IMR-90 (cell line): ENCODE data around the gene PGA4. TPM values are rescaled to one million over a fixed set of nuclear protein-coding genes. Genes with fewer than 3 reads are reported as not detected.

Source experiments
- ATAC-seq: fragments of 200-7000 bp; cut with Tn5 transposase; 2 replicates; pipeline ENCODE4 v1.9.1; 2020; ENCODE audit warnings: low read depth, mild to moderate bottlenecking, moderate library complexity
- BruUV-seq: library from RNA; stranded (reverse); fragments of 400-500 nt; replicated peaks from 2 replicates; lab custom pipeline; 2021; lab: Mats Ljungman, UMichigan
- CTCF ChIA-PET: fragments of 300-600 bp; formaldehyde crosslinking; extraction: SDS; loops from one replicate; lab custom pipeline; 2021; ENCODE audit warnings: antibody characterized with exemption; lab: Yijun Ruan, JAX
- POLR2A ChIA-PET: fragments of 300-600 bp; sonication (Branson Sonifier 250); formaldehyde crosslinking; loops from one replicate; lab custom pipeline; 2022; ENCODE audit warnings: antibody characterized with exemption; ENCODE audit not compliant: unreplicated experiment; lab: Charles Lee
- DNase-seq: peaks from one replicate; pipeline ENCODE4 v3.0.0; 2013
- H2AFZ ChIP-seq: replicated peaks from 2 replicates; pipeline ENCODE3; 2013; ENCODE audit warnings: low read length, mild to moderate bottlenecking; ENCODE audit not compliant: poor library complexity
- H2AK5ac ChIP-seq: 2 replicates; pipeline ENCODE4 v1.6.1; 2013; ENCODE audit warnings: low read depth, low read length, inconsistent platforms
- H2AK9ac ChIP-seq: replicated peaks from 2 replicates; pipeline ENCODE3; 2013; ENCODE audit warnings: mild to moderate bottlenecking, low read depth, low read length, moderate library complexity; ENCODE audit not compliant: poor library complexity
- H2BK120ac ChIP-seq: 2 replicates; pipeline ENCODE4 v1.6.1; 2013; ENCODE audit warnings: low read depth, low read length, inconsistent platforms
- H2BK15ac ChIP-seq: 3 replicates; pipeline ENCODE4 v1.6.1; 2013; ENCODE audit warnings: low read depth, low read length, inconsistent platforms
- H2BK20ac ChIP-seq: 2 replicates; pipeline ENCODE4 v1.6.1; 2013; ENCODE audit warnings: low read depth, mild to moderate bottlenecking, inconsistent platforms, low read length, moderate library complexity
- H2BK5ac ChIP-seq: 2 replicates; pipeline ENCODE4 v1.6.1; 2013; ENCODE audit warnings: mild to moderate bottlenecking, low read depth, low read length, inconsistent platforms; ENCODE audit not compliant: poor library complexity, severe bottlenecking
- H3K14ac ChIP-seq: replicated peaks from 2 replicates; pipeline ENCODE4 v1.6.1; 2013; ENCODE audit warnings: low read depth, low read length, inconsistent platforms
- H3K18ac ChIP-seq: 2 replicates; pipeline ENCODE4 v1.6.1; 2013; ENCODE audit warnings: low read depth, low read length, control low read depth
- H3K23ac ChIP-seq: 2 replicates; pipeline ENCODE4 v1.6.1; 2013; ENCODE audit warnings: low read depth, low read length, inconsistent platforms
- H3K27ac ChIP-seq: 2 replicates; pipeline ENCODE4 v1.5.1; 2013; ENCODE audit warnings: mild to moderate bottlenecking, control low read depth, low read length; ENCODE audit not compliant: insufficient read depth
- H3K27me3 ChIP-seq: 2 replicates; pipeline ENCODE4 v1.6.1; 2013; ENCODE audit warnings: low read length; ENCODE audit not compliant: control insufficient read depth, insufficient read depth
- H3K36me3 ChIP-seq: 2 replicates; pipeline ENCODE4 v1.6.1; 2013; ENCODE audit warnings: low read length, mixed read lengths; ENCODE audit not compliant: control insufficient read depth, insufficient read depth
- H3K4ac ChIP-seq: 2 replicates; pipeline ENCODE4 v1.6.1; 2013; ENCODE audit warnings: low read depth, low read length, inconsistent platforms
- H3K4me1 ChIP-seq: 2 replicates; pipeline ENCODE4 v1.6.1; 2013; ENCODE audit warnings: low read length, mixed read lengths; ENCODE audit not compliant: control insufficient read depth, insufficient read depth
- H3K4me2 ChIP-seq: 2 replicates; pipeline ENCODE4 v1.6.1; 2013; ENCODE audit warnings: low read depth, mild to moderate bottlenecking, control low read depth, low read length, moderate library complexity
- H3K4me3 ChIP-seq: 2 replicates; pipeline ENCODE4 v1.5.1; 2013; ENCODE audit warnings: low read depth, mild to moderate bottlenecking, control low read depth, low read length, moderate library complexity; ENCODE audit not compliant: insufficient read depth
- H3K56ac ChIP-seq: 2 replicates; pipeline ENCODE4 v1.6.1; 2013; ENCODE audit warnings: low read length, inconsistent platforms; ENCODE audit not compliant: insufficient read depth; ENCODE audit errors: extremely low read depth
- H3K79me1 ChIP-seq, 2 experiments: 2 replicates each; pipeline ENCODE4 v1.6.1; 2013; ENCODE audit warnings: low read length in 2 of 2, inconsistent platforms in 1 of 2, low read depth in 1 of 2
- H3K9ac ChIP-seq: 2 replicates; pipeline ENCODE4 v1.6.1; 2013; ENCODE audit warnings: low read depth, low read length, control low read depth
- H3K9me1 ChIP-seq: 2 replicates; pipeline ENCODE4 v1.6.1; 2013; ENCODE audit warnings: low read length, inconsistent platforms; ENCODE audit not compliant: insufficient read depth
- H3K9me3 ChIP-seq: 2 replicates; pipeline ENCODE4 v1.6.1; 2013; ENCODE audit warnings: low read length; ENCODE audit not compliant: control insufficient read depth, insufficient read depth
- H4K20me1 ChIP-seq: 2 replicates; pipeline ENCODE4 v1.6.1; 2013; ENCODE audit warnings: low read length, inconsistent platforms; ENCODE audit not compliant: insufficient read depth
- H4K5ac ChIP-seq: 2 replicates; pipeline ENCODE4 v1.6.1; 2013; ENCODE audit warnings: mild to moderate bottlenecking, low read depth, low read length, control low read depth
- H4K8ac ChIP-seq, 2 experiments: 2 replicates each; pipeline ENCODE4 v1.6.1; 2013; ENCODE audit warnings: low read depth in 2 of 2, low read length in 2 of 2, control low read depth in 1 of 2, inconsistent platforms in 1 of 2
- H4K91ac ChIP-seq: 2 replicates; pipeline ENCODE4 v1.6.1; 2013; ENCODE audit warnings: low read depth, low read length, inconsistent platforms; ENCODE audit not compliant: insufficient read depth
- CEBPB ChIP-seq: IDR thresholded peaks from 2 replicates; pipeline ENCODE4 v1.6.1; 2012; ENCODE audit warnings: low read depth, low read length, improper control_type of control experiment
- CTCF ChIP-seq: conservative IDR thresholded peaks from 2 replicates; pipeline ENCODE4 v1.5.1; 2012; ENCODE audit warnings: mild to moderate bottlenecking, low read depth, low read length, improper control_type of control experiment
- FOS ChIP-seq: fragments of 150-350 bp; IDR thresholded peaks from 2 replicates; pipeline ENCODE4 v1.6.1; 2016; ENCODE audit warnings: low read depth, low read length
- MAZ ChIP-seq: IDR thresholded peaks from 2 replicates; pipeline ENCODE4 v1.6.1; 2012; ENCODE audit warnings: low read depth, mild to moderate bottlenecking, low read length, improper control_type of control experiment, moderate library complexity, borderline replicate concordance
- RFX5 ChIP-seq: IDR thresholded peaks from 2 replicates; pipeline ENCODE4 v1.8.0; 2012; ENCODE audit warnings: low read depth, mild to moderate bottlenecking, low read length, moderate library complexity
- USF2 ChIP-seq: fragments of 150-350 bp; IDR thresholded peaks from 2 replicates; pipeline ENCODE4 v1.6.1; 2017; ENCODE audit warnings: mild to moderate bottlenecking, antibody characterized with exemption, low read length, low read depth
- WGBS, 2 experiments: methylation state at CpG; one replicate each; pipeline versions ENCODE4 v1.1.5 to v1.1.7; 2013; ENCODE audit warnings: missing lambda C conversion rate in 2 of 2; ENCODE audit not compliant: insufficient read length in 1 of 2; ENCODE audit errors: extremely low coverage in 2 of 2; 5-methylcytosine and 5-hydroxymethylcytosine counted together
- dilution Hi-C: fragments of 300-500 bp; cut with HindIII; formaldehyde crosslinking; loops from one replicate; pipeline ENCODE4 v1.14.3; 2018; ENCODE audit warnings: low sequenced_read_pairs; ENCODE audit not compliant: unreplicated experiment
- in situ Hi-C: fragments of 300-500 bp; cut with MboI; formaldehyde crosslinking; loops from 3 replicates; pipeline ENCODE4 v1.14.3; 2019; ENCODE audit warnings: low sequenced_read_pairs, inconsistent platforms, mixed read lengths
- intact Hi-C: fragments of 100-400 bp; cut with micrococcal nuclease; formaldehyde crosslinking; loops from 2 replicates; pipeline ENCODE4 v1.10.0; 2022
- polyA plus RNA-seq, 3 experiments: library from polyadenylated mRNA; depleted of rRNA; stranded (reverse); fragments of >200 nt; gene quantifications; 2 replicates each; pipeline ENCODE4 v1.2.3, GENCODE V29; 2012; ENCODE audit warnings: low replicate concordance in 1 of 3
- total RNA-seq: library from RNA; depleted of rRNA; stranded (reverse); fragments of >200 nt; gene quantifications from 2 replicates; pipeline ENCODE4 v1.2.3, GENCODE V29; 2012

PGA4 gene
- total and polyA plus RNA-seq, 2 of the 4 experiments (the other 2 are of a cell fraction) = not detected

GRCh38 chr11:61268588-61269250 lies 46.6 kb downstream of the PGA4 start:
- H2AK5ac ChIP-seq = no peak overlapping the region
- peaks cover 2% of the 10 kb centered on the region for H3K4me1 ChIP-seq
- H3K27ac ChIP-seq = no peak overlapping the region
- H3K79me1 ChIP-seq = no peaks in the 10 kb centered on the region
- H3K23ac ChIP-seq = no peak overlapping the region
- H2BK5ac ChIP-seq = no peak overlapping the region
- H3K18ac ChIP-seq = no peak overlapping the region
- CTCF ChIA-PET = no interaction called here
- no peaks in the 10 kb centered on the region; the same call in 1 of the 2 replicates for H3K9me1 ChIP-seq
- no peak overlapping the region for H2BK15ac ChIP-seq
- BruUV-seq = no TSS peak
- no peak for TF ChIP-seq CEBPB
- TF ChIP-seq FOS = no peak
- TF ChIP-seq MAZ = no peak
- no peak for TF ChIP-seq CTCF
- TF ChIP-seq USF2 = no peak
- TF ChIP-seq RFX5 = no peak
- H3K36me3 ChIP-seq = no peaks in the 10 kb centered on the region
- DNase-seq = no peak
- H3K56ac ChIP-seq = no peak overlapping the region
- ATAC-seq = no peak
- H2BK120ac ChIP-seq = no peak overlapping the region
- no peak overlapping the region for H2BK20ac ChIP-seq
- no peaks in the 10 kb centered on the region for H3K9me3 ChIP-seq
- H4K20me1 ChIP-seq = no peaks in the 10 kb centered on the region
- no peak overlapping the region for H3K4me3 ChIP-seq
- no peaks in the 10 kb centered on the region for H3K27me3 ChIP-seq
- no peak overlapping the region for H3K4me2 ChIP-seq
- no peak overlapping the region for H4K5ac ChIP-seq
- no peak overlapping the region for H4K91ac ChIP-seq
- no peak overlapping the region for H4K8ac ChIP-seq
- 90% methylated on average over 9 of the region's 15 CpGs; no CpG with 5 or more reads in 1 of the 2 experiments for WGBS, 2 experiments
- no peak overlapping the region for H3K14ac ChIP-seq
- intact Hi-C loops (no loop called here), dilution Hi-C loops (no loop called here), in situ Hi-C loops (no loop called here)
- H3K4ac ChIP-seq = no peak overlapping the region
- POLR2A ChIA-PET = no interaction called here
- H2AFZ ChIP-seq = no peak overlapping the region
- no peak overlapping the region for H2AK9ac ChIP-seq
- no peak overlapping the region for H3K9ac ChIP-seq
